ENCODE measurements around the gene ZNF234. TPM values are rescaled to one million over a fixed set of nuclear protein-coding genes. Genes with fewer than 3 reads are reported as not detected.
A peak's percentile ranks its signal among the peaks of the same experiment; 100 is the strongest.

Gene ZNF234
- total RNA-seq, 1 donor from 2014 or later, result 4.7 TPM

GRCh38 chr19:44142059-44142433 is 692 bp downstream of the ZNF234 start:
- DNase-seq (ENCODE audit: low read depth), result no peak
- Histone ChIP-seq H3K36me3 (ENCODE audit: control insufficient read depth, insufficient read depth, low read length) (no peaks in the 10 kb centered on the region), H3K27me3 (ENCODE audit: control insufficient read depth, insufficient read depth, low read length) (no peaks in the 10 kb centered on the region), H3K4me3 (ENCODE audit: low read depth, low read length) (peak overlapping the region; percentile 75)
- TF ChIP-seq CTCF (IDR thresholded peaks at IDR 0.05; ENCODE audit: insufficient read depth, low read length, poor library complexity, severe bottlenecking), result no peak

GRCh38 chr19:44149776-44150175 is 8.4 kb downstream of the ZNF234 start:
- no peaks in the 10 kb centered on the region for H3K36me3 ChIP-seq (ENCODE audit: control insufficient read depth, insufficient read depth, low read length)
- no peak for TF ChIP-seq CTCF (IDR thresholded peaks at IDR 0.05; ENCODE audit: insufficient read depth, low read length, poor library complexity, severe bottlenecking)
- no peak overlapping the region for H3K4me3 ChIP-seq (ENCODE audit: low read depth, low read length)
- no peak for DNase-seq (ENCODE audit: low read depth)
- H3K27me3 ChIP-seq (ENCODE audit: control insufficient read depth, insufficient read depth, low read length), result no peaks in the 10 kb centered on the region

- no peaks in the 10 kb centered on the region for H3K27me3 ChIP-seq (ENCODE audit: control insufficient read depth, insufficient read depth, low read length)
- no peak for TF ChIP-seq CTCF (IDR thresholded peaks at IDR 0.05; ENCODE audit: insufficient read depth, low read length, poor library complexity, severe bottlenecking)
- DNase-seq (ENCODE audit: low read depth), result no peak
- H3K4me3 ChIP-seq (ENCODE audit: low read depth, low read length), result no peak overlapping the region
- H3K36me3 ChIP-seq (ENCODE audit: control insufficient read depth, insufficient read depth, low read length), result peaks cover 1% of the 10 kb centered on the region
Measured at GRCh38 chr19:44151491-44151890, 10.1 kb downstream of the ZNF234 start.

DNA sequence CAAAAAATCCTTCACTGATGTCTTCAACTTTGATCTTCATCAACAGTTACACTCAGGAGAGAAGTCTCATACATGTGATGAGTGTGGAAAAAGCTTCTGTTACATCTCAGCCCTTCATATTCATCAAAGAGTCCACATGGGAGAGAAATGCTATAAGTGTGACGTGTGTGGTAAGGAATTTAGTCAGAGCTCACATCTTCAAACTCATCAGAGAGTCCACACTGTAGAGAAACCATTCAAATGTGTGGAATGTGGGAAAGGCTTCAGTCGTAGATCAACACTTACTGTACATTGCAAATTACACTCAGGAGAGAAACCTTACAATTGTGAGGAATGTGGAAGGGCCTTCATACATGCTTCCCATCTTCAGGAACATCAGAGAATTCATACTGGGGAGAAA is 15.1 kb downstream of the ZNF234 start:
- peaks cover 4% of the 10 kb centered on the region for H3K36me3 ChIP-seq (ENCODE audit: control insufficient read depth, insufficient read depth, low read length)
- TF ChIP-seq CTCF (IDR thresholded peaks at IDR 0.05; ENCODE audit: insufficient read depth, low read length, poor library complexity, severe bottlenecking), result no peak
- H3K27me3 ChIP-seq (ENCODE audit: control insufficient read depth, insufficient read depth, low read length), result no peaks in the 10 kb centered on the region
- no peak overlapping the region for H3K4me3 ChIP-seq (ENCODE audit: low read depth, low read length)
- DNase-seq (ENCODE audit: low read depth), result no peak

DNA sequence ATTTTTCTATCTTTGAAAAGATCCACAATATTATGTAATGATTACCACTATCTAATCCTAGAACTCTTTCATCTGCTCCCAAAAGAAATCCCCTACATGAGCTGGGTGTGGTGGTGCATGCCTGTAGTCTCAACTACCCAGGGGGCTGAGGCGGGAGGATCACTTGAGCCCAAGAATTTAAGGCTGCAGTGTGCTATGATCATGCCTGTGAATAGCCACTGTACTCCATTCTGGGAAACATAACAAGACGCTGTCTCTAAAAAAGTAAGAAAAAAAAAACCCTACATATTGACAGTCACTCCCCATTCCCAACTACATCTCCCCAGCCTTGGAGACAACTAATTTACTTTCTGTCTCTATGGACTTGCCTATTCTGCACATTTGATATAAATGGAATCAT is 22.4 kb downstream of the ZNF234 start:
- DNase-seq (ENCODE audit: low read depth), result no peak
- no peaks in the 10 kb centered on the region for H3K27me3 ChIP-seq (ENCODE audit: control insufficient read depth, insufficient read depth, low read length)
- H3K36me3 ChIP-seq (ENCODE audit: control insufficient read depth, insufficient read depth, low read length), result no peaks in the 10 kb centered on the region
- no peak for TF ChIP-seq CTCF (IDR thresholded peaks at IDR 0.05; ENCODE audit: insufficient read depth, low read length, poor library complexity, severe bottlenecking)
- H3K4me3 ChIP-seq (ENCODE audit: low read depth, low read length), result no peak overlapping the region

DNA sequence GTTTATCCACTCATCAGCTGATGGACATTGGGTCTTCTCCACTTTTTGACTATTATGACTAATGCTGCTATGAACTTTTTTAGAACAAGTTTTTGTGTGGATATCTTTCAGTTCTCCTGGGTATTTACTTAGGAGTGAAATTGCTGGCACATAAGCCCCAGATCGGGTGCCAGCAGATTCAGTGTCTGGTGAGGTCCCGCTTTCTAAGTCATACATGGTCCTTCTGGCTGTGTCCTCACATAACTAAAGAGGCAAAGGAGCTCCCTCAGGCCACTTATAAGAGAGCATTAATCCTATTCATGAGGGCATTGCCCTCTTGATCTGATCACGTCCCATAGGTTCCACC is 22.9 kb downstream of the ZNF234 start:
- no peak for DNase-seq (ENCODE audit: low read depth)
- Histone ChIP-seq H3K27me3 (ENCODE audit: control insufficient read depth, insufficient read depth, low read length) (no peaks in the 10 kb centered on the region), H3K36me3 (ENCODE audit: control insufficient read depth, insufficient read depth, low read length) (no peaks in the 10 kb centered on the region), H3K4me3 (ENCODE audit: low read depth, low read length) (peak overlapping the region; percentile 82)
- no peak for TF ChIP-seq CTCF (IDR thresholded peaks at IDR 0.05; ENCODE audit: insufficient read depth, low read length, poor library complexity, severe bottlenecking)
